SHP77 treated with DMSO at 0.1 percent for 48 hours (cell line): ENCODE measurements around the gene CDH26.
"Not testable (repeated sequence)": the region's sequence is repeated elsewhere in the genome, so short reads cannot be mapped to it uniquely, and the experiment has no call there.

Experiments used
- DNase-seq: peaks from one replicate; lab custom pipeline; 2025; lab: John Stamatoyannopoulos, UW

Gene CDH26

DNA sequence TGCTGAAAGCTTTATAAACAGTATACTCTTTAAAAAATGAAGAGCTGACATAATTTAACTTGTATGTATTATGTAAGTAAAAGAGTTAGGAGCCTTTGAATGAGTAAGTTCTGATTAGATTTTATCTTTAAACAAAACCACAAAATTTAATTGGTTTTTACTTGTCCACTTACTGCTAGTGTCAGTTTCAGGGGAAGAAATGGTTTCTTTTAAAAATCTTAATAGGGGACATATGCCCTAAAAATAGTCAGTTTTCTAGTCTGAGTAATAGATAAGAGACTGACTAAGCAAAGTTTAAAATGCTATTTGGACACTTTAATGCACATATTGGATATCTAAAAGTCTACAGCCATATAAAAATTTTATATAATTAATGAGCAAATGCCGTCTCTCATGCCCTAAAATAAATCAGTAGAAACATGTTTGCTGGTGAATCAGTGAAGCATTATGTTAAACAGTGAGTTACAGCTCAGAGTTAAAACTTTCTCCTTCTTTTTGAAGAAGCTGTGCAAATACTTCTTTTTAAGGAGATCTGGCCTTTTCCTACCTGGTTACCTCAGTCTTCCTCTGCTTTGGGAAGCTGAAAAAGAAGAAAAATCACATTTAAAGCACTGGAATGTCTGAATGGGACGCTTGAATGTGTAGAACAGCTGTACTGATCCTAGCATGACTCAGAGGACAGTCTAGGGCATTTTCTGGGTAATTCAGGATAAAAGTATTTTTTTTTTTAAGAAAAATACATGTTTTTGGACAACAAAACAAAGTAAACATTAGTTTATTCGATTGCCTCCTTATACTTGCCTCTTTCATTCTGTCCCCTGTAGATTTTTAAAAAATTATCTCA lies 55.3 kb downstream of the CDH26 start:
- DNase-seq: no peak

- DNase-seq: no peak
Observed at GRCh38 chr20:60016406-60016805, 58.2 kb downstream of the CDH26 start.

- no peak for DNase-seq
Observed at GRCh38 chr20:60020251-60020650, 62.0 kb downstream of the CDH26 start.

- no peak for DNase-seq
Observed at GRCh38 chr20:60021104-60021503, 62.9 kb downstream of the CDH26 start.

DNA sequence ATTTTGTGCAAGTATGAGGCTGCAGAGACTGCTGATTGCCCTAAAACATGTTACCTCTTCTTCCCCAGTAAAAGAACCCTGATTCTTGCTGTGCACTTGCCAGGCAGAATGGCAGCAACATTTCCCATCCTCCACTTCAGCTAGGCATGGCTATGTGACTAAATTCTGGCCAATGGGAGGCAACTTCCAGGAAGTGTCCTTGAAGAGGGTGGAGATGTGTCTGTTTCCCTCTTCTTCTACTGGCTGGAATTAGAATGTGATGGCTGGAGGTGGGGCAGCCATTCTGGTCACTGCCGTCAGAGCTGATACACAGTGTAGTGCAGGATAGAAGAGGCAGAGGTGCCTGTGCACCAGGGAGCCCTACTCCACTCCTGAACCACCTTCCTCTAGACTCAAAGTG lies 64.6 kb downstream of the CDH26 start:
- DNase-seq: no peak

DNA sequence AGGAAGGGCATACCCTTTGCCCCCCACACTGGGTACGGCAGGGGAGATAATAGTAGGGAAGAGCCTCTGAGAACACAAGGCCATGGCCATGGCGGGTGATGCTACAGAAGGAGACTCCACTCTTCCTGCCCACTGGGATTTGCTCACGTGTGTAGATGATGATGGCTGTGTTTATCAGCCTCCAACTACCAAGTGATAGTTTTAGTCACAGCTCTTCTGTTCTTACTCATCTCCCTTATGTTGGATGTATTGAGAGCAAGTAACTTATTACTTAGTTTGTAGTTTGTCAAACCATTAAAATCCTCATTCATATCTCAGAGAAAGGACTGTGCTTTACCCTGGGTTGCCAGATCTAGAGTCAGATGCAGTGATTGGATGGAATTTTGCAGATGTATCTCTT lies 66.0 kb downstream of the CDH26 start:
- DNase-seq: no peak

- no peak for DNase-seq
Observed at GRCh38 chr20:60024801-60025200, 66.6 kb downstream of the CDH26 start.

- no peak for DNase-seq
Observed at GRCh38 chr20:60026010-60026409, 67.8 kb downstream of the CDH26 start.

GRCh38 chr20:60030471-60030870 lies 72.2 kb downstream of the CDH26 start:
- no peak for DNase-seq

GRCh38 chr20:60031107-60031506 lies 72.9 kb downstream of the CDH26 start:
- DNase-seq: no peak

DNA sequence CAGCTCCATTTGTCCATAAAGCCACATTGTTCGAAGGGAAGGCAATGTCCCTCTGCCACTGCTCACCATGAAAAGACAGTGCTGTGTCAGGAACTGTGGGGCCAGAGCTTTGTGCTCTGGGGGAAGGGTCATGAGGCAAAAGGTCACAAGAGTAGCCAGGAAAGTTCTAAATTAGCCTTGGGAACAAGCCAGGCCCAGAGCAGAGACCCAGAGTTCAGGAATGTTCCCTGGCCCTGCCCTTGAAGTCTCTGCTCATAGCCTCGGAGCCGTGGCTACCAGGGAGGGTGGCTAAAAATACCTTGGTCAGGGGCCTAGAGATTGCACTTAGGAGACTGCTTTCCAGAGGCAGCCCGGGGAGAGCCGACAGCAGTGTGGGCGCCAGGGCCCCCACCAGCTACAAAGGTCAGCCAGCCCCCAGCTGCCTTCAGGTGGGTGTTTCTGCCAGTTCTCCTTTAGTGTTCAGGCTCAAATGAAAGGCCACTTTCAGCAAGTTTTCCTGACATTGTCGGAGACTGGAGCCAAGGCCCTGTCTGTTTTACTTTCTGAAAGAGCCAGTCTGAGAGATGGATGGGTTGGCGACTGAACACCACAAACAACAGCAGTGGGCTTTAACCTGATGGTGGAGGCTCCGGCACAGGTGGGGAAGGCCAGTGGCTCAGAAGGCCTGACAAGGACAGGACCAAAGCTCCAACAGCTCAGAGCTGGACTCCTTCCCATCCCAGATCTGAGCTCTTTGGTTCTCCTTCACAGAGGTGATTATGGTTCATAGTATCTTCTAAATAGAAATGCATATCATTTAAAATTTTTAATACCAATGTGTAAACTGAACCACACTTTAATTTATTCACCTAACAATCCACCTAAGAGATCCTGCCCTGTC lies 76.2 kb downstream of the CDH26 start:
- no peak for DNase-seq

DNA sequence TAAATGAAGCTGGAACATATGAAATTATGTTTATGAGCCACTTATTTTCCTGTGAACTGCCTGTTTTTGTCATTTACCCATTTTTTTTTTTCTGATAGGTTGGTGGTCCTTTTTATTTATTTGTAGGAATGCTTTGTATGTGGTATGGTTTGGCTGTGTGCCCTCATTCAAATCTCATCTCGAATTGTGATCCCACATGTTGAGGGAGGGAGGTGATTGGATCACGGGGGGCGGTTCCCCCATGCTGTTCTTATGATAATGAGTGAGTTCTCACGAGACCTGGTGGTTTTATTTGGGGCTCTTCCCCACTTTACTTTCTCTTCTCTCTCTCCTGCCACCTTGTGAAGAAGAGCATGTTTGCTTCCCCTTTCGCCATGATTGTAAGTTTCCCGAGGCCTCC lies 77.3 kb downstream of the CDH26 start:
- no peak for DNase-seq

- no peak for DNase-seq
Observed at GRCh38 chr20:60036346-60036745, 78.1 kb downstream of the CDH26 start.

DNA sequence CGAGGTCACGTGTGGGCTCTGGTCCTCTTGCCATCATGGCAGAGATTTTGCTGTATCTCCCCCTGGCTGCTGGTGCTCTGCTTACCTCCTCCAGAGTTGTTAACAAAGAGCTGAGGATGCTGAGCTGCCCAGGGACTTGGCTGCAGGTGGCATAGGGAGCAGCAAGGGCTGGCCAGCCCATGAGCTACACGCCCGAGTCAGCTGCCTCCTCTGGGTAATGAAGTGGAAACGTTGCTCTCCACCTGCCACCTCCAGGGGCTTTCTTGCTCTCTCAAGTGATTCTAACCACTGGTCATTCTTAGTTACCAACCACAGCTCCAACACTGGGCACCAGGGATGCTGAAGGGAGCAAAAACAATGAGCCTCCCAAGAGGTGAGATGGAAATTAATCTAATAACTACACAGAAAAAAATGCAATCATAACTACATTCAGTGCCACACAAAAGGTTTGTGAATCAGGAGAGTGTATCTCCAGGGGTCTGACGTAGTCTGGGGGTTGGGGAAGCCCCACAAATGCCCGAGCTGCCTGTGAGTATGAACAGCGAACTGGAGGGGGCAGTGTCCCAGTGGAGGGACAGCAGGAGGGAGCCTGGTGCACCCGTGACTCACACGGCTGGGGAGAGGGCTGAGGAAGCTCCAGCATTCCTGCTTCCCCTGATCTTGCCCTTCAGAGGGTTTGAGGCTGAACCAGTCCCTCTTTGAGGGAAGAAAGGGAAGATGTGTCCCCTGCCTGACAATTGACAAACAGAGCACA lies 78.7 kb downstream of the CDH26 start:
- DNase-seq: no peak

GRCh38 chr20:60038400-60039008 lies 80.3 kb downstream of the CDH26 start:
- DNase-seq: no peak

DNA sequence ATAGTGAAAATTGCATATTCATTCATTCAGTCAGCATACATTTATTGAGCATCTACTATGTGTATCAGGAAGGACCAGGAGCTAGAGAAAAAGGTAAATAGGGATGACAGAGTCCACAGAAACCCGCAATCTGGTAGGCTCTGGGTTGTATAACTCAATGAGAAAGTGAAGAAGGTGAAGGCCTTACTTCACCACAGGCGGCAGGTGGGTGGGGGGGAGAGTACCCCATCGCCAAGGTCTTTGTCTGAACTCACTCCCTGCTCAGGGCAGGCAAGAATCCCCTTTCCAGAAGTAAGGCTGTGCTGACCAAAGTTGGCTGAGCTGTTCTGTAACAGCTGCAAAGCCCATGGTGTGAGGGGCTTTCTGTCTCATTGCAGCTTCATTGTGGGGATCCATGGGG lies 81.3 kb downstream of the CDH26 start:
- no peak for DNase-seq

DNA sequence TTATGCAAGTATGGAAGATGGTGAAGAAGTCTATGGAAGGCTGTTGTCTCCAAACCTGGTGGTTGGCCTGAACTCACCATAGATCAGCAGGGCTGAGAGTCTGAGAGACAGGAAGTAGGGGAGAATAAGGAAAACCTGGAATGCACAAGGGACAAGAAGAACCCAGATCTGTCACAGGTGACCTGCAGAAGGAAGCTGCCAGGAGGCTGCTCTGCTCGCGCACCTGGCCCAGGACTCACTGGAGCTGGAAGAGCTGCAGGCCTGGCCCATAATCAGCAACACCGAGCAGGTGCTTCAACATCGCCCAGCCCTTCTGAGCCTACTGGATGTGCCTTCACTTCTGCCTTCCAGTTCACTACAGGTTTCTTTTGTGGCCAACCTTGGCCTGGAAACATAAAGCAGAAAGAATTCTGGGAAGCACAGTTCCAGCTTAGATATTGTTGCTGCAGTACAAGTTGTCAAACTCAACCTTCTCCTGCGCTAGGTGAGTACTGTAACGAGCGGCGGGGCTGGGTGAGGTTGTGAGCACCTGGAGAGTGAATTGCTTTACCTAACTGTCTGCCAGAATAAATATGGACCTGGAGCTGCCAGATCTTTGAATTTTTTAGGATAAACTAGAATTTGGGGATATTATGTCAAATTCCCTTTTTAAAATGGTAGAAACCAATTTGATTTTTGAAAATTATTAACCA lies 82.4 kb downstream of the CDH26 start:
- DNase-seq: no peak

GRCh38 chr20:60041436-60042165 lies 83.4 kb downstream of the CDH26 start:
- not testable (repeated sequence) for DNase-seq

- no peak for DNase-seq
Observed at GRCh38 chr20:60043435-60043834, 85.2 kb downstream of the CDH26 start.

- DNase-seq: no peak
Observed at GRCh38 chr20:60046011-60046413, 87.8 kb downstream of the CDH26 start.

- DNase-seq: no peak
Observed at GRCh38 chr20:60046436-60046835, 88.2 kb downstream of the CDH26 start.
